GM19035 (cell line): Measurements from ENCODE around the gene WDR4.
"Not testable (repeated sequence)": the region's sequence is repeated elsewhere in the genome, so short reads cannot be mapped to it uniquely, and the experiment has no call there.

Experiments
- ATAC-seq: cut with Tn5 transposase; IDR thresholded peaks from one replicate; pipeline ENCODE4 v1.9.1; 2021; ENCODE audit not compliant: unreplicated experiment

Gene WDR4

DNA sequence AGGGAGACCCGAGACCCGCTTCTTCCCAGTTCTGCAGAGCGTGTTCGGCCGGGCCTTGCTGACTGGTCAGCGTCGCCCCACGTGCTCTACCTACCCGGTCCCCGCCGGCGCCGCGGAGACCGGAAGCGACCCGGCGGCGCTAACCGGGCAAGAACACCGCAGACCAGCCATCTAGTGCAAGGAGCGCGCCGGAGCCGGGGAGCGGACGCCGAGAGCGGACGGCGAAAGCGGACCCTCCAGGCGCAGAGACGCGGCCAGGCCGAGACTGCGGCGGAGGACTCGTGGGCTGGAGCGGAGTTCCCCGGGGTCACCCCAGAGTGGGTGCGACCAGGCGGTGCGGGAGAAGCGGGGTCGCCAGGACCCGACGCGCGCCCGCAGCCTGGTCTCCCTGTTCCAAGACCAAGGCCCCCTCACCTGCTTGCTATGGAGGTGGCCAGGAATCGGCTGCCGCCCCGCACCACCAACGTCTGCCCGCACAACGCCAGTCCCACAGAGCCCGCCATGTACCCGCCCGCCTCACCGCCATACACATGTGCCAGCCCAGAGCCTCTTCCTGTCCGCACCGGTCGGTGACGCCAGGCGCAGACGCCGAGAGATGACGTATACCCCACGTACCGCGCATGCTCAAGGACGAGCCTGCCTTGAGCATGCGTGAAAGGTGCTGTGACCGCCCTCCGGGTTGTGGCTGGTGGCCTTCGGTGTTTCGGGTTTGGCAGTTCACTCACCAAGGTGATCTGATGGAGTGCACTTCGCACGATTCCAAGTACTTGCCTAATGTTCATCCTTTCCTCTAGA lies at the start of gene WDR4:
TSS of gene WDR4 (minus strand) at position 547 of the 795 bp plus-strand sequence. CDS start at position 503, 44 bp downstream.
- peak; percentile 85 for ATAC-seq

GRCh38 chr21:42927474-42928200 lies 48.3 kb upstream of the WDR4 start:
- not testable (repeated sequence) for ATAC-seq

- no peak for ATAC-seq
Measured at GRCh38 chr21:42925114-42925926, 46.0 kb upstream of the WDR4 start, which contains the start of gene ERVH48-1. ERVH48-1 (minus strand) TSS chr21:42925630; CDS start chr21:42919006, 6,624 bp downstream.

DNA sequence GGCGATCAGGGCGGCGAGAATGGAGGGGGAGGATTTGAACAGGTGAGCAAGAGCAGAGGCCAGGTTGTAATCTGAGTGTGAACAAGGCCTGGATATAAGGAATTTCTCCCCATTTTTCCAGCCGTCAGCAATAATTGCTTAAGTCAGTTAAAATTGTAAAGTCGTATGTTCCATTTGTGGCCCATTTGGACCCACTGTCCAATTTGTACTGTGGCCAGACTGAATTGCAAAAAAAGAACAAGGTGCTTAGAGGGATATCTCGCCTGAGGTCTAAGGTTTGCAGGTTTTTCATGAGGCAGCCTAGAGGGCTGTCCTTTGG lies 45.1 kb upstream of the WDR4 start:
- no peak for ATAC-seq

DNA sequence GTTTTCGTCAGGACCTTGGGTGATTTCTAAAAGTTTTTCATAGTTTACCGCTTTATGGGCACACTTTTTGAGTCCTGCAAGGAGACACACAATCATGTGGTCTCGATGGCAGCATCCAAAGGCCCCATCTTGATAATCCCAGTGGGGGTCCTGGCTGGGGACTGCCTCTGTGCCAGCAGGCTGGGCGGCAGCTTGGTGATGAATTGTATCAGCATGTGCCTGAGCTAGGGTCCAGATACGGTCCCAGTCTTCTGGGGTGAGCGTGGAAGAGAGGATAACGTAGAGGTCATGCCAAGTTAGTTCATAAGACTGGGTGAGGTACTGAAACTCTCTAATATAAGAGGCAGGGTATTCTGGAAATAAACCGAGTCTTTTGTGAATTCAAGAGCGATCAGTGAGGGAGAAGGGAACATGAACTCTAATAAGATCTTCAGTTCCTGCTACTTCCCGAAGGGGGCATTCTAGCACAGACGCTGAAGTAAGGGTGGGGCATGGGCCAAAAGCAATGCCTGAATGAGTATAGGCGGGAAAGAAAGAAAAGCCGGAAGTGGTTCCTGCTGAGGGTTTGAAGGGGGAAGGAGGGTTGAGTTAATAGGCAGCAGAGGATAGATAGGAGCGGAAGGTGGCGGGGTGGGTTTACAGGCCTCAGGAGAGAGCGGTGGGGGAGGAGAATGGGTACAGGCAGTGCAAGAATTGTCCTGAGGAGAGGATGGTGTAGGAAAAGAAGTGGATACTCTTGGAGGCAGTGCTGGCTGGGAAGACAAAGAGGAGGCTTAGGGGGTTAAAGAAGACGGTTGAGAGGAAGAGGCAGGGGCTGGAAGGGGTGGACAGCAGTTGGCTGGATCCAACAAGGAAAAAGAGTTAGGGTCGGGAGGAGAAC lies 44.5 kb upstream of the WDR4 start:
- peak; percentile 50 for ATAC-seq

DNA sequence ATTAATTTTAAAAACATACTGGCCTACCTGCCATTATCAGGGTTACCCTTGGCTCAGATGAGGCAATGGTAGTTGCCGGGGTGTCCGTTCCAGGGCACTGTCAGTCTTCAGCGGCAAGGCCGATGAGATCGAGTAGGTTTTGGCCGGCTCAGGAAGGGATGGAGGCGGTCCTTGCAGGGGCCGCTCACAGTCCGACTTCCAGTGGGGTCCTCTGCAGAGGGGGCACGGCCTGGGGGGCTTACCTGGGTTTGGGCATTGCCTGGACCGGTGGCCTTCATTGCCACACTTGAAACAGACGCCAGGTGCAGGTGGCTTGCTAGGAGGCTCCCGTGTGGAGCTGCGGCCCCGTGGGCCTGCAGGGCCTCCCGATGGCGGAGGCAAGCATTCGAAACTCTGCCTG lies 43.6 kb upstream of the WDR4 start:
- ATAC-seq: no peak

- ATAC-seq: no peak
Measured at GRCh38 chr21:42921927-42922326, 42.6 kb upstream of the WDR4 start.

GRCh38 chr21:42918291-42918690 lies 39.0 kb upstream of the WDR4 start:
- no peak for ATAC-seq

GRCh38 chr21:42913476-42913875 lies 34.1 kb upstream of the WDR4 start:
- no peak for ATAC-seq

DNA sequence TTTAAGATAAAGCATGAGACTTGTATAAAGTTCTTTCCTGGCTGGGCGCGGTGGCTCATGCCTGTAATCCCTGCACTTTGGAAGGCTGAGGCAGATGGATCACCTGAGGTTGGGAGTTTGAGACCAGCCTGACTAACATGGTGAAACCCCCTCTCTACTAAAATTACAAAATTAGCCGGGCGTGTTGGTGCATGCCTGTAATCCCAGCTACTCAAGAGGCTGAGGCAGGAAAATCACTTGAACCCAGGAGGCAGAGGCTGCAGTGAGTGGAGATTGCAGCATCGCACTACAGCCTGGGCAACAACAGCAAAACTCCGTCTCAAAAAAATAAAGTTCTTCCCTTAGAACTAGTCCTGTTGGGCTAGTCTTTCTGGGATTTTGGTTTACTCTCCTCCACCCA lies 32.6 kb upstream of the WDR4 start:
- ATAC-seq: not testable (repeated sequence)

- not testable (repeated sequence) for ATAC-seq
Measured at GRCh38 chr21:42908484-42908883, 29.1 kb upstream of the WDR4 start.

GRCh38 chr21:42906233-42906632 lies 26.9 kb upstream of the WDR4 start:
- no peak for ATAC-seq

DNA sequence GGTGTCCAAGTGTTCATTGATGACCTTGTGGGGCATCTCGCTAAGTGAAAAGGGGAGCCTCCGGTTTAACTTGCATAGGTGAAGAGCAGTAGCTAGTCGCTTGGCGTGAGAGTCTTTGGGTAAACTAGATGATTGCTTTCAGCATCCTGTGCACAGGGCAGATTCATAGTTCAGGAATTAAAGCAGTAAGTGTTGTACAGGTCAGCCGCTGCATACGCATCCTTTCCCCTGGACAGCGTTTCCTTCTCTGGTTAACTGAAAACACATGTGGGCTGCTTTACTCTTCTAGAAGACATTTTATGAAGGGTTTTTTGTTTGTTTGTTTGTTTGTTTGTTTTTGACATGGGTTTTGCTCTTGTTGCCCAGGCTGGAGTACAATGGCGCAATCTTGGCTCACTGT lies 25.9 kb upstream of the WDR4 start:
- ATAC-seq: no peak

GRCh38 chr21:42903817-42904216 lies 24.5 kb upstream of the WDR4 start:
- ATAC-seq: no peak

- ATAC-seq: no peak
Measured at GRCh38 chr21:42900446-42900845, 21.1 kb upstream of the WDR4 start.

GRCh38 chr21:42892931-42893755 lies 13.8 kb upstream of the WDR4 start, which contains the start of gene NDUFV3:
NDUFV3 (plus strand) TSS chr21:42893309; CDS start chr21:42893334, 25 bp downstream.
- peak; percentile 92 for ATAC-seq

GRCh38 chr21:42892582-42892930 lies 13.2 kb upstream of the WDR4 start:
- ATAC-seq: no peak

- no peak for ATAC-seq
Measured at GRCh38 chr21:42887326-42887725, 8.0 kb upstream of the WDR4 start.

- ATAC-seq: no peak
Measured at GRCh38 chr21:42883921-42884320, 4.6 kb upstream of the WDR4 start.

- ATAC-seq: no peak
Measured at GRCh38 chr21:42880352-42880751, 1.0 kb upstream of the WDR4 start.
